HG03439 (cell line): ENCODE results near the gene OXCT2.

ENCODE experiments used
- ATAC-seq: cut with Tn5 transposase; IDR thresholded peaks from one replicate; pipeline ENCODE4 v1.9.1; 2021; ENCODE audit warnings: mild to moderate bottlenecking, moderate library complexity; ENCODE audit not compliant: unreplicated experiment

OXCT2 gene

DNA sequence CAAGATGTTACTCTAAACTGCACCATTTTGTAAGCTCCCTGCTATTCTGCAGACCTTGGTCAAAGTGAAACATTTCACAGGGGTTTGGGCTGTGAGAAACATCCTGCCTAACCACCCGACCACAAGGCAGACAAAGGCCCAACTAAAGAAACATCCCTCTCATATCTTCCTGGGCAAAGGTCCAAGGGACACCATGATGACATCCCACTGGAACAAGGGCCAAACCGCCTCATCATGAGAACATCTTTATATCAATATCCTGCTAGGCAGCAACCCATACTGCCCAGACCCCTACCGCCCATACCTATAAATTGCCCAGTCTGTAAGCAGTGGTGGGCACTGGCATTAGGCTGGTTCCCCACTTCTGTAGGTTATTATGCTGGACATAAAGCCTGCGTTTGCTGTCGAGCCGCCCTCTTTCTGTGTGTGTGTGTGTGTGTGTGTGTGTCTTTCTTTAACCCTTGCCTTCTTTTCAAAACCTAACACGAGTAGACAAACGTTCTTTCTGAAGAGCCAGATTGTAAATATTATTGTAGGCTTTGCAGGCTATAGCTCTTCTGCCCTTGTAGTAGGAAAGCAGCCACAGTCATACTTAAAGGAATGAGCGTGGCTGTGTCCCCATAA, 33.5 kb downstream of the OXCT2 start:
- no peak for ATAC-seq

DNA sequence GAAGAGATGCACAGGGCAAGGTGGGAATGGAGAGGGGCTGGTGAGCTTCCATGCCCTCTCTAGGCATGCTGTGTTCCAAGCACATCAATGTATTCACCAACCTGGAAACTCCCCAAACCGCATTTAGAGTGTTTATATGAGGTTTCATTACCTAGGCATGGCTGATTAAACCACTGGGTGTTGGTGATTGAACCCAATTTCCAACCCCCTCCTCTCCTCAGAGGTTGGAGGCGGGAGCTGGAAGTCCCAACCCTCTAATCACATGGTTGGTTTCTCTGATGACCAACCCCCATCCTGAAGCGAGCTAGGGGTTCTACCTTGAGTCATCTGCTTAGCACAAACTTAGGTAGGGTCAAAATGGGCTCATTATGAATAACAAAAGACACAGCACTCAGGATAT, 35.4 kb downstream of the OXCT2 start:
- no peak for ATAC-seq

DNA sequence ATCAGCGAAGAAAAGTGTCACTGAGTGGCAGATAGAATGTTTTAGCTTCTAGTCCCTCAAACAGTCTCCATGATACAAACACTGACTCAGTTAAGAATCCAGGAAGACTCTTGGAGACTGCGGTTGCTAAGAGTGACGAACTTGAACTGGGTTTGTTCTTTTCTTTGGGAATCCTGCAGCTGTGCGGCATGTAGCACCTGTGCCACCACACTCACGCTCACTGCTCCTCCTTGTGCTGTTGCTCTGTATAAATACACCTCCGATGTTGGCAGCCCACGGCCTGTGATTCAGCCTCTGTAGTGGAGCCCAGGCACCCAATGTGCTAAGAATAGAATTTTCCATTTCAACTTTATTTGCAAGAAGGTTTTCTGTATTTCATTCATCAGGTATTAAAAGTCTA, 38.0 kb downstream of the OXCT2 start:
- no peak for ATAC-seq

GRCh38 chr1:39732730-39733129, 38.4 kb downstream of the OXCT2 start:
- ATAC-seq: no peak

- no peak for ATAC-seq
Measured at GRCh38 chr1:39729842-39730241, 41.3 kb downstream of the OXCT2 start.

DNA sequence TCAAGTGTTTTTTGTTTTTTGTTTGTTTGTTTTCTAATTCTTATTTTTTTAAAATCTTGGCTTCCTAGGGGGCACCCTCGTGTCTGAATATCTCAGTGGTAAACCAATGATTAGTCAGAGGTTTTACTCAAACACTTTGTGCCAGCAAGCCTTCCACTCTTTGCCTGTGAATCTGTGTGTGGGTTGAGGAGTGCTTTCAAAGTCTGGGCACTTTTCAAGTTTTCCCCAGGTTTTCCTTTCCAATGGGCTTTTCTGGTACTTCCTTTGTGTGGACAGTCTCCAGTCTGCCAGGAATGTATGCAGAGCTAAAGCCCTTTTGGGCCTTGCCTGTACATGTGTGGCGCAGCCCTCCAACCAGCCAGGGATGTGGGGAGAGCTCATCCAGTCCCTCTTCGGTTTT, 42.1 kb downstream of the OXCT2 start:
- no peak for ATAC-seq

DNA sequence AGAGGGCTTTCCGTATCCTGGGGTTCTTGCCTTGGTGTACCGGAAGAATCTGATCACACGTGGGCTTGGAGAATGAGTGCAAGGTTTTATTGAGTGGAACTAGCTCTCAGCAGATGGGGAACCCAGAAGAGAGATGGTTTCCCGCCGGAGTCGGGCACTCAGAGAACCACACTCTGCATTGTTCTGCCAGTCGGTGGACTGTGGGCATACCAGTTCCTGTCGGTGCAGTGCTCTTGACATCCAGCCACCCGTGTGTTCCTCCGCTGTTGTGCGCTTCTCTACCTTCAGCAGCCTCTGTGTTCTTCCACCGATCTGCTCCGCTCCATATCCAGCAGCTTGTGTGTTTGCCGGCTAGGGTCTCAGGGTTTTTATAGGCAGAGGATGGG, 43.2 kb downstream of the OXCT2 start:
- no peak for ATAC-seq

- no peak for ATAC-seq
Measured at GRCh38 chr1:39727221-39727931, 43.8 kb downstream of the OXCT2 start.

DNA sequence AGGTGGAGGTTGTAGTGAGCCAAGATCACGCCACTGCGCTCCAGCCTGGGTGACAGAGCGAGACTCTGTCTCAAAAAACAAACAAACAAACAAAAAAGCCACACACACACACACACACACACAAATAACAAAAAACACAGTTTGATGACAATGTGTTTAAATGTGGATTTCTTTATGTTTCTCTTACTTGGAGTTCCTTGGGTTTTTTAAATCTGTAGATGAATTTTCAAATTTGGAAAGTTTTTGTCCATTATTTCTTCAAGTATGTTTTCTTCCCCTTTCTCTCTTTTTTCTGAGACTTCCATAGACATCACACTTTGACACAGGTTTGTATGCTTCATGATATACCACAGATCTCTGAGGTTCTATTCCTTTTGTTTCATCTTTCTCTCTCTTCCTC, 44.5 kb downstream of the OXCT2 start:
- ATAC-seq: no peak

DNA sequence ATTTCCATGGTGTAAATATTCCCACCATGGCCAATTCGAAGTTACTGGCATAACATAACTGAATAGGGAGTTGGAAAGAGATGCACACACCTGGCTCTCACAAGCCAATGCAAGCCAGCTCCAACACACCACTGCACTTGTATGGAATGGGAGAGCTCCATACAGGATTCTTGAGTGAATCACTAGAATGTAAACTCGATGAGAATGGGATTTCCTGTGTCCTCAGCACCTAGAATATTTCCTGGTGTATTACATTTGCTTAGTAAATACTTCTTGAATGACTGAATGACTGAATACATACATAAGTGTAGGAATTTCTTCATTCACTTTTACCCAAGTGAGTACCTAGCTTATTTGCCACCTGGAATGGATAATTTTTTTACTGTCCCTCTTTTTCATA, 48.7 kb downstream of the OXCT2 start:
- ATAC-seq: no peak

- no peak for ATAC-seq
Measured at GRCh38 chr1:39721664-39722063, 49.5 kb downstream of the OXCT2 start.

DNA sequence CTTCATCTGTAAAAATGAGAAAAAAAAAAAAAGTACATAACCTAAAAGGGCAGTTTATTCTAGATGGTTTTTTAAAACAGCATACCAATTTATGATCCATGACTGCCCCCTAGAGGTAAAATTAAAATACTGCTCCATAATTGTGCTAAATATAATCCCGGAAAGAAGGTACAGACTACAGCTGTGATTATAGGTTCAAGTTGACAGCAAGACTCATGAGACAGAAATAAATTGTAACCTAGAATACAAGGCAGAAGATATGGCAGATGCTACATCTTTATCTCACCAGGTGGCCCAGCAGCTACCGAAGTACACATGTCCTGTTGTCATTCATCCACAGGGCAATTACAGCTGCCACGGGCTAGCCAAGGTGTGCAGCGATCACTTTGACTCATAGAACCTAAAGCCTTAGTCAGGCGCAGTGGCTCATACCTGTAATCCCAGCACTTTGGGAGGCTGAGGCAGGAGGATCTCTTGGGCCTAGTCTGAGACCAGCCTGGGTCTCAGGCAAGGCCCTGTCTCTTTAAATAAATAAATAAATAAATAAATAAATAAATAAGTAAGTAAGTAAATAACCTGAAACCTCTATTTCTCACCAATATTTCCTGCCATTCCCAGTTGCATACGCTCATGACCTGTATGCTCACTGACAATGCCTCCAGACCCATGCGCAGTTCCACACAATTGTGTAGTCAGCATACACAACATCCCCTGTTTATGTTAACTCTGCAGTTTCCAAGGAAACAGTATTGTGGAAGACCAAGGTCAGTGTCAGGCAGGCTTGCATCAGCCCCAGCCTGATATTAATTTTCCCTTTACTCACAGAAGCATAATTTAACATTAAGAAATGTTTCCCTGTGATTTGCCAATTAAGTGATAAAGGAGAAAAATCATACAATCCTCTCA, 50.8 kb downstream of the OXCT2 start:
- ATAC-seq: no peak
